Measurements from ENCODE around the gene TPR.
A peak's percentile ranks its signal among the peaks of the same experiment; 100 is the strongest.
"Not testable (repeated sequence)": the region's sequence is repeated elsewhere in the genome, so short reads cannot be mapped to it uniquely, and the experiment has no call there.

Gene TPR

GRCh38 chr1:186375152-186375928 lies at the start of gene TPR, which contains the start of gene ODR4:
TPR (minus strand) TSS chr1:186375253; CDS start chr1:186375028, 225 bp downstream.
ODR4 (plus strand) TSS chr1:186375838; CDS start chr1:186379786, 3,948 bp downstream.
- peak; percentile 98 for DNase-seq

GRCh38 chr1:186424539-186424938 lies 49.5 kb upstream of the TPR start:
- no peak for DNase-seq

- no peak for DNase-seq
Measured at GRCh38 chr1:186421446-186421845, 46.4 kb upstream of the TPR start.

- DNase-seq = peak in 1 of 2 donors; percentile 19
Measured at GRCh38 chr1:186420923-186421322, 45.9 kb upstream of the TPR start.

GRCh38 chr1:186420311-186420710 lies 45.3 kb upstream of the TPR start:
- DNase-seq = no peak

GRCh38 chr1:186418503-186418902 lies 43.5 kb upstream of the TPR start:
- no peak for DNase-seq

GRCh38 chr1:186413319-186413718 lies 38.3 kb upstream of the TPR start:
- no peak for DNase-seq

GRCh38 chr1:186409091-186409490 lies 34.0 kb upstream of the TPR start:
- DNase-seq = no peak

GRCh38 chr1:186404454-186405051 lies 29.5 kb upstream of the TPR start:
- DNase-seq = peak in 1 of 2 donors; percentile 64

GRCh38 chr1:186403632-186404031 lies 28.6 kb upstream of the TPR start:
- no peak for DNase-seq

- not testable (repeated sequence) for DNase-seq
Measured at GRCh38 chr1:186401446-186401845, 26.4 kb upstream of the TPR start.

- DNase-seq = not testable (repeated sequence)
Measured at GRCh38 chr1:186392711-186393110, 17.7 kb upstream of the TPR start.

- DNase-seq = peak in 1 of 2 donors; percentile 7
Measured at GRCh38 chr1:186391841-186392240, 16.8 kb upstream of the TPR start.

GRCh38 chr1:186390925-186391324 lies 15.9 kb upstream of the TPR start:
- DNase-seq = no peak

GRCh38 chr1:186386725-186387383 lies 11.8 kb upstream of the TPR start:
- no peak for DNase-seq

GRCh38 chr1:186375929-186376319 lies 871 bp upstream of the TPR start:
- no peak for DNase-seq

GRCh38 chr1:186374303-186375151 lies 526 bp downstream of the TPR start:
- peak; percentile 42 to 59 for DNase-seq

GRCh38 chr1:186347837-186348691 lies 27.0 kb downstream of the TPR start:
- DNase-seq = not testable (repeated sequence)

- DNase-seq = no peak
Measured at GRCh38 chr1:186340772-186341171, 34.3 kb downstream of the TPR start.

GRCh38 chr1:186337554-186337953 lies 37.5 kb downstream of the TPR start:
- no peak for DNase-seq

- no peak for DNase-seq
Measured at GRCh38 chr1:186330758-186331157, 44.3 kb downstream of the TPR start.

- DNase-seq = no peak
Measured at GRCh38 chr1:186327331-186327730, 47.7 kb downstream of the TPR start.
